Measurements from ENCODE around the gene SSH2.
"Not testable (repeated sequence)": the region's sequence is repeated elsewhere in the genome, so short reads cannot be mapped to it uniquely, and the experiment has no call there.

SSH2 gene

GRCh38 chr17:29683481-29683880 is 246.5 kb downstream of the SSH2 start:
- Histone ChIP-seq H3K4me1 (peaks cover 0 to 25% (median 9%) of the 10 kb centered on the region in 4 donors), H3K27ac (no peak overlapping the region), H3K27me3 (no peaks in the 10 kb centered on the region), H3K36me3 (no peaks in the 10 kb centered on the region), H3K4me3 (no peak overlapping the region), H3K9me3 (no peaks in the 10 kb centered on the region)
- intact Hi-C loops (cut with DNase I; ENCODE audit: low total_unique reads): loop anchor here (2.0 kb wide), 1 partner anchor 51 kb away; no protein-coding TSS in a partner anchor
- no peak for DNase-seq
- no peak for TF ChIP-seq CTCF (IDR thresholded peaks at IDR 0.05)

- Histone ChIP-seq H3K9me3 (no peaks in the 10 kb centered on the region), H3K27me3 (no peaks in the 10 kb centered on the region), H3K4me1 (peaks cover 0 to 25% (median 10%) of the 10 kb centered on the region in 4 donors), H3K36me3 (no peaks in the 10 kb centered on the region), H3K27ac (no peak overlapping the region), H3K4me3 (no peak overlapping the region)
- TF ChIP-seq CTCF (IDR thresholded peaks at IDR 0.05): no peak
- no peak for DNase-seq
- intact Hi-C loops (cut with DNase I; ENCODE audit: low total_unique reads): loop anchor here (2.0 kb wide), 1 partner anchor 50 kb away; no protein-coding TSS in a partner anchor
Measured at GRCh38 chr17:29682987-29683386, 247.0 kb downstream of the SSH2 start.

GRCh38 chr17:29682054-29682453 is 248.0 kb downstream of the SSH2 start:
- peaks cover 0 to 25% (median 13%) of the 10 kb centered on the region in 4 donors for H3K4me1 ChIP-seq
- H3K36me3 ChIP-seq: no peaks in the 10 kb centered on the region
- DNase-seq: no peak
- H3K9me3 ChIP-seq: no peaks in the 10 kb centered on the region
- intact Hi-C loops (cut with DNase I; ENCODE audit: low total_unique reads): loop anchor here (2.0 kb wide), 1 partner anchor 49 kb away; no protein-coding TSS in a partner anchor
- no peak overlapping the region for H3K4me3 ChIP-seq
- H3K27ac ChIP-seq: no peak overlapping the region
- no peak for TF ChIP-seq CTCF (IDR thresholded peaks at IDR 0.05)
- no peaks in the 10 kb centered on the region for H3K27me3 ChIP-seq

GRCh38 chr17:29677824-29678223 is 252.2 kb downstream of the SSH2 start:
- no peaks in the 10 kb centered on the region for H3K9me3 ChIP-seq
- no peak overlapping the region for H3K4me3 ChIP-seq
- peaks cover 0 to 26% (median 14%) of the 10 kb centered on the region in 4 donors for H3K4me1 ChIP-seq
- H3K36me3 ChIP-seq: no peaks in the 10 kb centered on the region
- no peak for DNase-seq
- H3K27ac ChIP-seq: peak overlapping the region; percentile 53 to 65
- intact Hi-C loops (cut with DNase I; ENCODE audit: low total_unique reads): no loop called here
- no peak for TF ChIP-seq CTCF (IDR thresholded peaks at IDR 0.05)
- H3K27me3 ChIP-seq: no peaks in the 10 kb centered on the region

GRCh38 chr17:29677221-29677791 is 252.7 kb downstream of the SSH2 start:
- intact Hi-C loops (cut with DNase I; ENCODE audit: low total_unique reads): no loop called here
- Histone ChIP-seq H3K27ac (peak overlapping the region; percentile 53 to 65), H3K4me1 (peaks cover 0 to 26% (median 14%) of the 10 kb centered on the region in 4 donors), H3K36me3 (peaks cover 0 to 5% (median 0%) of the 10 kb centered on the region in 3 donors), H3K27me3 (no peaks in the 10 kb centered on the region), H3K4me3 (no peak overlapping the region), H3K9me3 (no peaks in the 10 kb centered on the region)
- DNase-seq: peak; percentile 78 to 82
- TF ChIP-seq CTCF (IDR thresholded peaks at IDR 0.05): no peak

GRCh38 chr17:29675961-29676360 is 254.1 kb downstream of the SSH2 start:
- H3K27me3 ChIP-seq; H3K4me3 ChIP-seq; intact Hi-C loops (cut with DNase I; ENCODE audit: low total_unique reads); DNase-seq; H3K9me3 ChIP-seq: not testable (repeated sequence)
- Histone ChIP-seq H3K36me3 (peaks cover 0 to 18% (median 6%) of the 10 kb centered on the region in 3 donors), H3K27ac (peak overlapping the region; percentile 6 to 65), H3K4me1 (peaks cover 0 to 26% (median 14%) of the 10 kb centered on the region in 4 donors)

Measured in tibial artery (tissue), 4 donors.